Measurements from ENCODE around the gene RAD51B.

GRCh38 chr14:67986131-67986841 lies 166.7 kb downstream of the RAD51B start:
- no peak for TF ChIP-seq CTCF (conservative IDR thresholded peaks at IDR 0.05)
- TF ChIP-seq ZFX (IDR thresholded peaks at IDR 0.05) = no peak

Measured in C4-2B (cell line).